Spleen (tissue), 11 donors: ENCODE results near the gene NDUFS3. TPM values are rescaled to one million over a fixed set of nuclear protein-coding genes. Genes with fewer than 3 reads are reported as not detected.
A peak's percentile ranks its signal among the peaks of the same experiment; 100 is the strongest.

ENCODE experiments used
- DNase-seq: peaks from one replicate; pipeline ENCODE4 v3.0.0-alpha.2; 2020
- H3K27ac ChIP-seq, 8 donors: fragments of 200-600 bp; sonication (generic) in 7 of 8; 1 replicate in 4 of 8; 2 replicates in 4 of 8; pipeline versions ENCODE4 v1.5.0 to v1.8.0; 2016 to 2021; ENCODE audit warnings: inconsistent platforms in 4 of 8, mild to moderate bottlenecking in 4 of 8, moderate library complexity in 1 of 8
- H3K27me3 ChIP-seq, 7 donors: fragments of 200-600 bp; sonication (generic) in 6 of 7; replicated peaks in 1 of 7; 1 replicate in 4 of 7; 2 replicates in 3 of 7; pipeline versions ENCODE4 v1.5.0 to v1.8.0; 2016 to 2021; ENCODE audit warnings: inconsistent platforms in 3 of 7, mild to moderate bottlenecking in 1 of 7
- H3K36me3 ChIP-seq, 6 donors: fragments of 200-600 bp; sonication (generic) in 5 of 6; 1 replicate in 4 of 6; 2 replicates in 2 of 6; pipeline versions ENCODE4 v1.5.0 to v1.8.0; 2016 to 2021; ENCODE audit warnings: inconsistent platforms in 2 of 6
- H3K4me1 ChIP-seq, 6 donors: fragments of 200-600 bp; sonication (generic) in 5 of 6; 1 replicate in 3 of 6; 2 replicates in 3 of 6; pipeline versions ENCODE4 v1.5.0 to v1.8.0; 2016 to 2021; ENCODE audit warnings: inconsistent platforms in 3 of 6
- H3K4me3 ChIP-seq, 8 donors: fragments of 200-600 bp; sonication (generic) in 7 of 8; 1 replicate in 4 of 8; 2 replicates in 4 of 8; pipeline versions ENCODE4 v1.5.0 to v1.8.0; 2016 to 2021; ENCODE audit warnings: inconsistent platforms in 4 of 8, mild to moderate bottlenecking in 4 of 8, moderate library complexity in 2 of 8
- H3K9me3 ChIP-seq, 8 donors: fragments of 200-600 bp; sonication (generic) in 7 of 8; 1 replicate in 4 of 8; 2 replicates in 4 of 8; pipeline versions ENCODE4 v1.5.0 to v1.8.0; 2016 to 2021; ENCODE audit warnings: inconsistent platforms in 4 of 8
- CTCF ChIP-seq, 11 experiments: fragments of 200-600 bp in 7 of 11; fragments of 450-650 bp in 4 of 11; sonication (generic) in 4 of 11; IDR thresholded peaks in 8 of 11; conservative IDR thresholded peaks in 3 of 11; 1 replicate in 7 of 11; 2 replicates in 4 of 11; pipeline versions ENCODE4 v1.4.0 to v1.8.0; 2016 to 2021; ENCODE audit warnings: antibody characterized with exemption in 11 of 11, inconsistent platforms in 4 of 11, mild to moderate bottlenecking in 1 of 11
- POLR2A ChIP-seq, 3 donors: fragments of 450-650 bp; IDR thresholded peaks; one replicate each; pipeline ENCODE4 v1.5.1; 2017; ENCODE audit warnings: antibody characterized with exemption in 3 of 3, mild to moderate bottlenecking in 1 of 3
- POLR2AphosphoS5 ChIP-seq, 3 donors: sonication (generic); formaldehyde crosslinking; IDR thresholded peaks; one replicate each; pipeline ENCODE4 v1.5.1; 2017; ENCODE audit warnings: antibody characterized with exemption in 3 of 3
- WGBS, 5 donors: extraction: QIAGEN DNeasy Blood & Tissue Kit in 3 of 5; methylation state at CpG; one replicate each; pipeline versions ENCODE4 v1.1.5 to v1.1.7; 2013 to 2018; 5-methylcytosine and 5-hydroxymethylcytosine counted together
- intact Hi-C: fragments of 100-400 bp; cut with DNase I; formaldehyde crosslinking; loops from one replicate; pipeline ENCODE4 v1.15.0; 2023; ENCODE audit warnings: low total_unique reads
- polyA plus RNA-seq, 3 donors: library from polyadenylated mRNA; stranded (reverse); fragments of 200-250 nt; gene quantifications; one replicate each; pipeline ENCODE4 v1.2.1, GENCODE V29; 2013
- total RNA-seq, 7 donors: library from RNA; depleted of rRNA in 3 of 7; stranded (reverse); fragments of >200 nt in 3 of 7; fragmentation: NEBNext Ultra II Directional in 4 of 7; extraction: Animal tissue kit (Norgen Biotek cat#: 25700) in 4 of 7; gene quantifications; one replicate each; pipeline versions ENCODE4 v1.1.0 to v1.2.1, GENCODE V29; 2016 to 2021
- donor health status: healthy with polysubstance abuse.
- donor health status: DM: no; HTN: no; CAD: no; lungs with moderate emphysema.
- donor health status: DM: no; HTN: no; CAD: no.
- donor health status: Bipolar disorder and iron deficiency.
- donor health status: healthy.
- donor health status: DM: no; HTN: no; CAD: no.
- donor health status: DM: yes; HTN: yes; CAD: no.

NDUFS3 gene
- total and polyA plus RNA-seq, 10 donors, result 53.1 to 141 (median 69.6) TPM

- DNase-seq, result peak; percentile 64
- Histone ChIP-seq H3K9me3 (no peaks in the 10 kb centered on the region), H3K4me1 (peaks cover 0 to 46% (median 18%) of the 10 kb centered on the region in 6 donors), H3K4me3 (peak overlapping the region in 5 of 8 donors; percentile 8 to 58 (median 15)), H3K36me3 (peaks cover 0 to 13% (median under 1%) of the 10 kb centered on the region in 6 donors), H3K27ac (peak overlapping the region in 1 of 8 donors; percentile 6), H3K27me3 (peaks cover 0 to 47% (median 25%) of the 10 kb centered on the region in 7 donors)
- intact Hi-C loops, result no loop called here
- whole genome bisulfite sequencing, 5 donors, result 79 to 94% (median 82%) methylated on average over 94 to 122 of the region's 122 CpGs
- TF ChIP-seq POLR2AphosphoS5 (IDR thresholded peaks at IDR 0.05) (peak in 1 of 3 donors; percentile 26), POLR2A (IDR thresholded peaks at IDR 0.05) (no peak)
Observed at GRCh38 chr11:47589977-47590861, 11.3 kb downstream of the NDUFS3 start.

- intact Hi-C loops, result no loop called here
- Histone ChIP-seq H3K27me3 (peaks cover 0 to 56% (median 25%) of the 10 kb centered on the region in 7 donors), H3K27ac (no peak overlapping the region), H3K4me3 (no peak overlapping the region), H3K9me3 (no peaks in the 10 kb centered on the region), H3K36me3 (no peaks in the 10 kb centered on the region), H3K4me1 (peaks cover 0 to 46% (median 18%) of the 10 kb centered on the region in 6 donors)
- TF ChIP-seq CTCF (IDR thresholded peaks at IDR 0.05 in 8 of 11, conservative IDR thresholded peaks at IDR 0.05 in 3 of 11) (no peak), POLR2AphosphoS5 (IDR thresholded peaks at IDR 0.05) (no peak), POLR2A (IDR thresholded peaks at IDR 0.05) (no peak)
- 15 to 27% (median 20%) methylated on average over 4 to 7 of the region's 7 CpGs for WGBS, 5 donors
- peak; percentile 29 for DNase-seq
Observed at GRCh38 chr11:47591764-47592163, 12.9 kb downstream of the NDUFS3 start.

GRCh38 chr11:47592251-47592650 lies 13.4 kb downstream of the NDUFS3 start:
- Histone ChIP-seq H3K4me1 (peaks cover 0 to 45% (median 18%) of the 10 kb centered on the region in 6 donors), H3K9me3 (no peaks in the 10 kb centered on the region), H3K27me3 (peaks cover 0 to 56% (median 25%) of the 10 kb centered on the region in 7 donors), H3K36me3 (no peaks in the 10 kb centered on the region), H3K4me3 (no peak overlapping the region), H3K27ac (no peak overlapping the region)
- no peak for TF ChIP-seq POLR2AphosphoS5 (IDR thresholded peaks at IDR 0.05)
- no peak for TF ChIP-seq POLR2A (IDR thresholded peaks at IDR 0.05)
- TF ChIP-seq CTCF (IDR thresholded peaks at IDR 0.05 in 8 of 11, conservative IDR thresholded peaks at IDR 0.05 in 3 of 11), result no peak
- intact Hi-C loops, result no loop called here
- DNase-seq, result peak; percentile 24
- 37 to 48% (median 41%) methylated on average over 4 of the region's 4 CpGs for WGBS, 5 donors

GRCh38 chr11:47592970-47593369 lies 14.1 kb downstream of the NDUFS3 start:
- H3K27me3 ChIP-seq, result peaks cover 0 to 56% (median 25%) of the 10 kb centered on the region in 7 donors
- H3K36me3 ChIP-seq, result no peaks in the 10 kb centered on the region
- peaks cover 0 to 38% (median 18%) of the 10 kb centered on the region in 6 donors for H3K4me1 ChIP-seq
- WGBS, 5 donors, result 58 to 83% (median 62%) methylated on average over 2 of the region's 2 CpGs
- no peaks in the 10 kb centered on the region for H3K9me3 ChIP-seq
- peak; percentile 11 for DNase-seq
- no peak overlapping the region for H3K27ac ChIP-seq
- intact Hi-C loops, result no loop called here
- H3K4me3 ChIP-seq, result no peak overlapping the region
- TF ChIP-seq POLR2A (IDR thresholded peaks at IDR 0.05), result no peak
- no peak for TF ChIP-seq CTCF (IDR thresholded peaks at IDR 0.05 in 8 of 11, conservative IDR thresholded peaks at IDR 0.05 in 3 of 11)
- TF ChIP-seq POLR2AphosphoS5 (IDR thresholded peaks at IDR 0.05), result no peak
